ENCODE results near the gene IFIT3.

The IFIT3 gene

GRCh38 chr10:89355394-89355931, 27.7 kb downstream of the IFIT3 start:
- DNase-seq (no peak), ATAC-seq (ENCODE audit: insufficient read depth, low read depth) (no peak)
- Histone ChIP-seq H3K4me3 (ENCODE audit: low read depth in 1 of 2, low read length in 2 of 2) (no peak overlapping the region), H3K27me3 (ENCODE audit: insufficient read depth, low read length, poor library complexity) (no peaks in the 10 kb centered on the region), H3K9ac (ENCODE audit: low read depth, low read length) (no peak overlapping the region), H2AFZ (ENCODE audit: low read depth, low read length) (no peak overlapping the region), H3K4me1 (ENCODE audit: insufficient read depth, low read length) (no peaks in the 10 kb centered on the region), H3K79me2 (ENCODE audit: insufficient read depth, low read length) (no peaks in the 10 kb centered on the region), H3K4me2 (ENCODE audit: insufficient read depth, low read length) (no peak overlapping the region), H3K36me3 (ENCODE audit: insufficient read depth, low read length) (no peaks in the 10 kb centered on the region), H4K20me1 (ENCODE audit: insufficient read depth, low read length) (no peaks in the 10 kb centered on the region), H3K9me3 (ENCODE audit: insufficient read depth, low read length, severe bottlenecking) (no peaks in the 10 kb centered on the region), H3K27ac (ENCODE audit: low read length) (no peak overlapping the region)
- TF ChIP-seq, protein P1, sequence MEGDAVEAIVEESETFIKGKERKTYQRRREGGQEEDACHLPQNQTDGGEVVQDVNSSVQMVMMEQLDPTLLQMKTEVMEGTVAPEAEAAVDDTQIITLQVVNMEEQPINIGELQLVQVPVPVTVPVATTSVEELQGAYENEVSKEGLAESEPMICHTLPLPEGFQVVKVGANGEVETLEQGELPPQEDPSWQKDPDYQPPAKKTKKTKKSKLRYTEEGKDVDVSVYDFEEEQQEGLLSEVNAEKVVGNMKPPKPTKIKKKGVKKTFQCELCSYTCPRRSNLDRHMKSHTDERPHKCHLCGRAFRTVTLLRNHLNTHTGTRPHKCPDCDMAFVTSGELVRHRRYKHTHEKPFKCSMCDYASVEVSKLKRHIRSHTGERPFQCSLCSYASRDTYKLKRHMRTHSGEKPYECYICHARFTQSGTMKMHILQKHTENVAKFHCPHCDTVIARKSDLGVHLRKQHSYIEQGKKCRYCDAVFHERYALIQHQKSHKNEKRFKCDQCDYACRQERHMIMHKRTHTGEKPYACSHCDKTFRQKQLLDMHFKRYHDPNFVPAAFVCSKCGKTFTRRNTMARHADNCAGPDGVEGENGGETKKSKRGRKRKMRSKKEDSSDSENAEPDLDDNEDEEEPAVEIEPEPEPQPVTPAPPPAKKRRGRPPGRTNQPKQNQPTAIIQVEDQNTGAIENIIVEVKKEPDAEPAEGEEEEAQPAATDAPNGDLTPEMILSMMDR (IDR thresholded peaks at IDR 0.05; ENCODE audit: borderline replicate concordance, extremely low read depth, low read length, poor library complexity, severe bottlenecking), result no peak
- no peak for TF ChIP-seq EZH2 (IDR thresholded peaks at IDR 0.05; ENCODE audit: borderline replicate concordance, low read depth, low read length, severe bottlenecking)

DNA sequence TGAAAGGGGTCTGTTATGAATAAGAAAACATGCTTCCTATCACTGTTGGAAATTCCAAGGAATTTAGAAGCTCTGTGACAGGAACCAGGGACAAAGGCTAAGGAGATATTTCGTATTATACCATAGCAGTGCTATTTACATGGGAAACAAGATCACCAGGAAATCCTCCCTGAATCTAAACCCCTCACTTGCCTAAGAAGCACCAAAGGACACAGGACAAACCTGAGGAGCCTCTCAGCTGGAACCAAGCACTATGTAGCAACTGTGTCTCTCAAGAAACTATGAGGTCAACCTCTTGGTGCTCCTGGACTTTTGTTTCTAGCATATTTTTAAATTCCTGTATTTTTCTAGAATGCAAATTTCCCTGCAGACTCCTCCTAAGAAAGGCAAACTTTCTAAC, 29.3 kb downstream of the IFIT3 start:
- Histone ChIP-seq H2AFZ (ENCODE audit: low read depth, low read length) (no peak overlapping the region), H3K9me3 (ENCODE audit: insufficient read depth, low read length, severe bottlenecking) (no peaks in the 10 kb centered on the region), H4K20me1 (ENCODE audit: insufficient read depth, low read length) (no peaks in the 10 kb centered on the region), H3K4me1 (ENCODE audit: insufficient read depth, low read length) (no peaks in the 10 kb centered on the region), H3K4me2 (ENCODE audit: insufficient read depth, low read length) (no peak overlapping the region), H3K27ac (ENCODE audit: low read length) (no peak overlapping the region), H3K36me3 (ENCODE audit: insufficient read depth, low read length) (no peaks in the 10 kb centered on the region), H3K4me3 (ENCODE audit: low read depth in 1 of 2, low read length in 2 of 2) (no peak overlapping the region), H3K27me3 (ENCODE audit: insufficient read depth, low read length, poor library complexity) (no peaks in the 10 kb centered on the region), H3K79me2 (ENCODE audit: insufficient read depth, low read length) (no peaks in the 10 kb centered on the region), H3K9ac (ENCODE audit: low read depth, low read length) (no peak overlapping the region)
- TF ChIP-seq, protein P1 (IDR thresholded peaks at IDR 0.05; ENCODE audit: borderline replicate concordance, extremely low read depth, low read length, poor library complexity, severe bottlenecking), result no peak
- no peak for TF ChIP-seq EZH2 (IDR thresholded peaks at IDR 0.05; ENCODE audit: borderline replicate concordance, low read depth, low read length, severe bottlenecking)
- DNase-seq, result no peak
- ATAC-seq (ENCODE audit: insufficient read depth, low read depth), result no peak

DNA sequence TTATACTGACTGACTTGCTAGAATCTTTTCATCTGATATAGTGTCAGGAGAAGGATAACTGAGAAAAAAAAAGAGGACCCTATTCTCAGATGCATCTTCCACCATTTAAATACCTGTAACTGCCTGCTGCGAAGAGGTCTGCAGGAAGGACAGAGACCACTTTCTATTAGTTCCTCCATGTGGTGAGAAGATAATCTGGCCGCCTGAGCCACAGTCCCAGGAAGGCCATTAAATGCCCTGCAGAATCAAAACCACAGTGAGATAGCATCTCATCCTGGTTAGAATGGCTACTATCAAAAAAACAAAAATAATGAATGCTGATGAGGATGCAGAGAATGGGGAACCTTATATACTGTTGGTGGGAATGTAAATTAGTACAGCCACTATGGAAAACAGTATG, 30.2 kb downstream of the IFIT3 start:
- no peak overlapping the region for H3K27ac ChIP-seq (ENCODE audit: low read length)
- H3K4me1 ChIP-seq (ENCODE audit: insufficient read depth, low read length), result no peaks in the 10 kb centered on the region
- H3K4me3 ChIP-seq (ENCODE audit: low read depth in 1 of 2, low read length in 2 of 2), result no peak overlapping the region
- H3K9ac ChIP-seq (ENCODE audit: low read depth, low read length), result no peak overlapping the region
- no peak overlapping the region for H3K4me2 ChIP-seq (ENCODE audit: insufficient read depth, low read length)
- H4K20me1 ChIP-seq (ENCODE audit: insufficient read depth, low read length), result no peaks in the 10 kb centered on the region
- DNase-seq (no peak), ATAC-seq (ENCODE audit: insufficient read depth, low read depth) (no peak)
- no peaks in the 10 kb centered on the region for H3K27me3 ChIP-seq (ENCODE audit: insufficient read depth, low read length, poor library complexity)
- H2AFZ ChIP-seq (ENCODE audit: low read depth, low read length), result no peak overlapping the region
- TF ChIP-seq, protein P1 (IDR thresholded peaks at IDR 0.05; ENCODE audit: borderline replicate concordance, extremely low read depth, low read length, poor library complexity, severe bottlenecking), result no peak
- no peak for TF ChIP-seq EZH2 (IDR thresholded peaks at IDR 0.05; ENCODE audit: borderline replicate concordance, low read depth, low read length, severe bottlenecking)
- H3K9me3 ChIP-seq (ENCODE audit: insufficient read depth, low read length, severe bottlenecking), result no peaks in the 10 kb centered on the region
- H3K36me3 ChIP-seq (ENCODE audit: insufficient read depth, low read length), result no peaks in the 10 kb centered on the region
- H3K79me2 ChIP-seq (ENCODE audit: insufficient read depth, low read length), result no peaks in the 10 kb centered on the region

- ATAC-seq (ENCODE audit: insufficient read depth, low read depth) (no peak), DNase-seq (no peak)
- Histone ChIP-seq H3K27ac (ENCODE audit: low read length) (no peak overlapping the region), H3K9ac (ENCODE audit: low read depth, low read length) (no peak overlapping the region), H2AFZ (ENCODE audit: low read depth, low read length) (no peak overlapping the region), H3K4me3 (ENCODE audit: low read depth in 1 of 2, low read length in 2 of 2) (no peak overlapping the region), H3K4me1 (ENCODE audit: insufficient read depth, low read length) (no peaks in the 10 kb centered on the region), H3K4me2 (ENCODE audit: insufficient read depth, low read length) (no peak overlapping the region), H3K79me2 (ENCODE audit: insufficient read depth, low read length) (no peaks in the 10 kb centered on the region), H3K27me3 (ENCODE audit: insufficient read depth, low read length, poor library complexity) (no peaks in the 10 kb centered on the region), H3K36me3 (ENCODE audit: insufficient read depth, low read length) (no peaks in the 10 kb centered on the region), H3K9me3 (ENCODE audit: insufficient read depth, low read length, severe bottlenecking) (no peaks in the 10 kb centered on the region), H4K20me1 (ENCODE audit: insufficient read depth, low read length) (no peaks in the 10 kb centered on the region)
- no peak for TF ChIP-seq EZH2 (IDR thresholded peaks at IDR 0.05; ENCODE audit: borderline replicate concordance, low read depth, low read length, severe bottlenecking)
- TF ChIP-seq, protein P1 (IDR thresholded peaks at IDR 0.05; ENCODE audit: borderline replicate concordance, extremely low read depth, low read length, poor library complexity, severe bottlenecking), result no peak
Observed at GRCh38 chr10:89360157-89360556, 32.4 kb downstream of the IFIT3 start.
